ENCODE data around the gene PTDSS2. TPM values are rescaled to one million over a fixed set of nuclear protein-coding genes. Genes with fewer than 3 reads are reported as not detected.

Gene PTDSS2
- total and polyA plus RNA-seq, 2 of the 13 experiments (the other 11 are each of a cell fraction or from before 2014, with no cell fraction given) = 21.7 to 26.4 TPM

- no peak for TF ChIP-seq HBP1 (CRISPR knock-in tag; IDR thresholded peaks at IDR 0.05; ENCODE audit: low read depth)
- TF ChIP-seq GFI1 (CRISPR knock-in tag; IDR thresholded peaks at IDR 0.05; ENCODE audit: borderline replicate concordance) = peak; percentile 35; the same call in 1 of the 2 replicates
- no peak for TF ChIP-seq TRIM22 (IDR thresholded peaks at IDR 0.05)
- TF ChIP-seq SRF (IDR thresholded peaks at IDR 0.05; ENCODE audit: low read depth, low read length) = no peak
- no peak for TF ChIP-seq SOX13 (IDR thresholded peaks at IDR 0.05)
- 0 out of 4 replicates have a peak, but pooled peaks of 1 of the 2 experiments have one; percentile 4 for TF ChIP-seq SOX13 (CRISPR knock-in tag; conservative IDR thresholded peaks at IDR 0.05 in 1 of 2, IDR thresholded peaks at IDR 0.05 in 1 of 2)
- TF ChIP-seq ARID3A (IDR thresholded peaks at IDR 0.05; ENCODE audit: low read depth, low read length) = no peak
- no peak for TF ChIP-seq TFDP1 (CRISPR knock-in tag; IDR thresholded peaks at IDR 0.05; ENCODE audit: borderline replicate concordance)
- TF ChIP-seq CCAR2 (optimal IDR thresholded peaks at IDR 0.05; ENCODE audit: low read depth, low read length) = no peak
- no peak for TF ChIP-seq FUBP1 (CRISPR knock-in tag; IDR thresholded peaks at IDR 0.05; ENCODE audit: borderline replicate concordance)
- no peak for TF ChIP-seq ZNF343 (CRISPR knock-in tag; IDR thresholded peaks at IDR 0.05)
- no peak for TF ChIP-seq ZFP90 (CRISPR knock-in tag; IDR thresholded peaks at IDR 0.05; ENCODE audit: borderline replicate concordance)
- TF ChIP-seq MTF2 (CRISPR knock-in tag; IDR thresholded peaks at IDR 0.05; ENCODE audit: borderline replicate concordance) = no peak
- no peak for TF ChIP-seq ZNF510 (CRISPR knock-in tag; IDR thresholded peaks at IDR 0.05; ENCODE audit: low read depth)
- no peak for TF ChIP-seq JUN (CRISPR knock-in tag; IDR thresholded peaks at IDR 0.05)
- TF ChIP-seq FOXO4 (CRISPR knock-in tag; conservative IDR thresholded peaks at IDR 0.05) = no peak
- 0 out of 2 replicates have a peak, but pooled peaks have one; percentile 13 for TF ChIP-seq FOXO1 (CRISPR knock-in tag; IDR thresholded peaks at IDR 0.05)
- TF ChIP-seq WIZ (CRISPR knock-in tag; IDR thresholded peaks at IDR 0.05) = no peak
Observed at GRCh38 chr11:445765-446588, 4.1 kb upstream of the PTDSS2 start (continued).
